ENCODE results near the gene RHBG. TPM values are rescaled to one million over a fixed set of nuclear protein-coding genes. Genes with fewer than 3 reads are reported as not detected.

Gene RHBG
- total RNA-seq, 1 donor, result not detected

DNA sequence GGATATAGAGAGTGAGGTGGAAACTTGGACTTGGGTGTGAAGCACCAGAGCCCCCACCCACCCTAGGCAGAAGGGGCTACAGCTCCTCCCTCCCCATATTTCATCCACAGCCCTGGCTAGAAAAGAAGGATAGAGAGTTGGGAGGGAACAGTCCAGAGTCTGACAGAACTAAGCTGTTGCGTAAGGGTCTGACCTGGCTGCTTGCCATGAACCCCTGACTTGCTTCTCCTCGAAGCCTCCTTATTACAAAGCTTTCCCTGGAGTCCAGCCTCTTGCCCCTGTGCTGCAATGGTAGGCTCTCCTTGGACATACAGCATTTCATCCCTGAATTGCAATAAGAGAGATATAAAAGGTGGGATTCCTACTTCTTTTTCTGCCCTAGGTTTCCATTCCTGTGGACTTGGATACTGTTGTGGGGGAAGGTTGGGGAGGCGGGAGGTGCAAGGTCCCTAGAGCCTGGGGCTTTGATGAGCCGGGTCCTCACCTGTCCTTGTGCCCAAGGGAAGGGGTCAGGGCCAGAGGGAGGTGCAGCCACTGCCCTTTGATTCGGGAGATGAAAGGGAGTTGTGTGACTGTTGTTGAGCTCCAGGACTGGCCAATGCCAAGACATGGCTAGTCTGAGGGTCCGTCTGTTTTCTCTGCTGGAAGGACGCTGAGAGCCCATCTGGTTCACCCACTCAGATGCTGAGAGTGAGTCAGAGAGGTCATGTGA, 2.7 kb downstream of the RHBG start:
- DNase-seq (ENCODE audit: low read depth), result peak; percentile 72
- TF ChIP-seq, protein P1, sequence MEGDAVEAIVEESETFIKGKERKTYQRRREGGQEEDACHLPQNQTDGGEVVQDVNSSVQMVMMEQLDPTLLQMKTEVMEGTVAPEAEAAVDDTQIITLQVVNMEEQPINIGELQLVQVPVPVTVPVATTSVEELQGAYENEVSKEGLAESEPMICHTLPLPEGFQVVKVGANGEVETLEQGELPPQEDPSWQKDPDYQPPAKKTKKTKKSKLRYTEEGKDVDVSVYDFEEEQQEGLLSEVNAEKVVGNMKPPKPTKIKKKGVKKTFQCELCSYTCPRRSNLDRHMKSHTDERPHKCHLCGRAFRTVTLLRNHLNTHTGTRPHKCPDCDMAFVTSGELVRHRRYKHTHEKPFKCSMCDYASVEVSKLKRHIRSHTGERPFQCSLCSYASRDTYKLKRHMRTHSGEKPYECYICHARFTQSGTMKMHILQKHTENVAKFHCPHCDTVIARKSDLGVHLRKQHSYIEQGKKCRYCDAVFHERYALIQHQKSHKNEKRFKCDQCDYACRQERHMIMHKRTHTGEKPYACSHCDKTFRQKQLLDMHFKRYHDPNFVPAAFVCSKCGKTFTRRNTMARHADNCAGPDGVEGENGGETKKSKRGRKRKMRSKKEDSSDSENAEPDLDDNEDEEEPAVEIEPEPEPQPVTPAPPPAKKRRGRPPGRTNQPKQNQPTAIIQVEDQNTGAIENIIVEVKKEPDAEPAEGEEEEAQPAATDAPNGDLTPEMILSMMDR (IDR thresholded peaks at IDR 0.05; ENCODE audit: insufficient read depth, low read length), result no peak
- H3K4me3 ChIP-seq (ENCODE audit: low read depth, low read length), result no peak overlapping the region

DNA sequence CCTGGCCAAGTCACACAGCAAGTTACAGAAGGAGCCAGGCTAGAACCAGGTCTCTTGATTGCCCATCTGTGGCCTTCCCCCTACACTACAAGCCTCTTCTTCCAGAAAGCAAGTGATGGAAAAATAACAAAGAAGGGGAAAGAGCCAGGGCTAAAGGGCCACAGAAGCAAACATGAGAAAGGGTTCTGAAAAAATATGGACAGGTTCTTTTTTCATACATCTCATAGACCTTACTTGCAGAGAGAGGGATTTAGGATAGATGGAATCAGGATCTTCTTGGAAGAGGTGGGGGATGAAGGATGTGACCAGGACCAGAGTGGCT, 3.2 kb downstream of the RHBG start:
- H3K4me3 ChIP-seq (ENCODE audit: low read depth, low read length), result no peak overlapping the region
- DNase-seq (ENCODE audit: low read depth), result no peak
- TF ChIP-seq, protein P1 (IDR thresholded peaks at IDR 0.05; ENCODE audit: insufficient read depth, low read length), result no peak

DNA sequence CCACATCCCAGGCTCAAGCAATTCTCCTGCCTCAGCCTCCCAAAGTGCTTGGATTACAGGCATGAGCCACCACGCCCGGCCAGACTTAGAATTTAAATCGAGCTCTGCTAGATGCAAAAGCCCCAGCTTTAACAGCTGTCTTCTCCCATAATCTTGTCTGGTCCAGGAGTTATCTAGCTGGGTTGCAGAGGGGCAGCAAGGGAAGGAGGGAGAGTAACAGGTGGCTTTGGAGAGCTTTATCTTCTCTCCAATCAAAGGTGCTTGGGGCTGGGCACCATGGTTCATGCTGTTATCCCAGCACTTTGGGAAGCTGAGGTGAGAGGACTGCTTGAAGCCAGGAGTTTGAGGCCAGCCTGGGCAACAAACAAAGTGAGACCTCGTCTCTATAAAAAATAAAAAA, 3.9 kb downstream of the RHBG start:
- DNase-seq (ENCODE audit: low read depth), result no peak
- TF ChIP-seq, protein P1 (IDR thresholded peaks at IDR 0.05; ENCODE audit: insufficient read depth, low read length), result no peak
- H3K4me3 ChIP-seq (ENCODE audit: low read depth, low read length), result no peak overlapping the region

DNA sequence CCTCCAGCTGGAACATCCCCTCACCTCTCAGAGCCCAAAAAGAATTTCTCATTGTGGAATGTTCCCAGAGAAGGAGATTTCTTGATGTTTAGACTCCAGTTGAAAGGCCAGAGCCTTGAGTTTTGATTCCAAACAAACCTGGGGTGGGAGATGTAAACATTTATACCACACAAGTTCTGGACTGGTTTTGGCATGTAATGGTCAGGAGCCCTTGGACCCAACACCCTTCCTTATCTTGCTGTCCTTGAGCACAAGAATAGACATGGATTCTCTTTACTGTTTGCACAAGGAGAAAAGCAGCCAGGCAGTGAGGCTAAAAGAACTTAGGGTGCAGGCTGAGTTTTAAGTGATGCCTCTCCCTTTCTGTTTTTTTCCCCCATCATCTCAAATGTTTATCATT, 4.5 kb downstream of the RHBG start:
- no peak for DNase-seq (ENCODE audit: low read depth)
- TF ChIP-seq, protein P1 (IDR thresholded peaks at IDR 0.05; ENCODE audit: insufficient read depth, low read length), result no peak
- no peak overlapping the region for H3K4me3 ChIP-seq (ENCODE audit: low read depth, low read length)

DNA sequence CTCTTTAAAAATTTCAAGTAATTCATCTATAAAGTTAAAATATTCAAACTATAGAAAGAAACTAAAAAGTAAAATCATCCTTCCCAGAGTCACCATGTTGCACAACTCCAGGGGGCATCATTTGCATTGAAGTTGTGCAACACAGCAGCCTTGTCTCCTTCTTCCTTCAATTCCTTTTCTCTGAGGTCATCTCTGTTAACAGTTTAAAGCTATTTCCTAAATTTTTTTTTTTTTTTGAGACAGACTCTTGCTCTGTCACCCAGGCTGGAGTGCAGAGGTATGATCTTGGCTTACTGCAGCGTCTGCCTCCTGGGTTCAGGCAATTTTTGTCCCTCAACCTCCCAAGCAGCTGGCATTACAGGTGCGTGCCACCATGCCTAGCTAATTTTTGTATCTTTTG, 7.1 kb downstream of the RHBG start:
- DNase-seq (ENCODE audit: low read depth), result peak; percentile 40
- TF ChIP-seq, protein P1 (IDR thresholded peaks at IDR 0.05; ENCODE audit: insufficient read depth, low read length), result no peak
- no peak overlapping the region for H3K4me3 ChIP-seq (ENCODE audit: low read depth, low read length)

DNA sequence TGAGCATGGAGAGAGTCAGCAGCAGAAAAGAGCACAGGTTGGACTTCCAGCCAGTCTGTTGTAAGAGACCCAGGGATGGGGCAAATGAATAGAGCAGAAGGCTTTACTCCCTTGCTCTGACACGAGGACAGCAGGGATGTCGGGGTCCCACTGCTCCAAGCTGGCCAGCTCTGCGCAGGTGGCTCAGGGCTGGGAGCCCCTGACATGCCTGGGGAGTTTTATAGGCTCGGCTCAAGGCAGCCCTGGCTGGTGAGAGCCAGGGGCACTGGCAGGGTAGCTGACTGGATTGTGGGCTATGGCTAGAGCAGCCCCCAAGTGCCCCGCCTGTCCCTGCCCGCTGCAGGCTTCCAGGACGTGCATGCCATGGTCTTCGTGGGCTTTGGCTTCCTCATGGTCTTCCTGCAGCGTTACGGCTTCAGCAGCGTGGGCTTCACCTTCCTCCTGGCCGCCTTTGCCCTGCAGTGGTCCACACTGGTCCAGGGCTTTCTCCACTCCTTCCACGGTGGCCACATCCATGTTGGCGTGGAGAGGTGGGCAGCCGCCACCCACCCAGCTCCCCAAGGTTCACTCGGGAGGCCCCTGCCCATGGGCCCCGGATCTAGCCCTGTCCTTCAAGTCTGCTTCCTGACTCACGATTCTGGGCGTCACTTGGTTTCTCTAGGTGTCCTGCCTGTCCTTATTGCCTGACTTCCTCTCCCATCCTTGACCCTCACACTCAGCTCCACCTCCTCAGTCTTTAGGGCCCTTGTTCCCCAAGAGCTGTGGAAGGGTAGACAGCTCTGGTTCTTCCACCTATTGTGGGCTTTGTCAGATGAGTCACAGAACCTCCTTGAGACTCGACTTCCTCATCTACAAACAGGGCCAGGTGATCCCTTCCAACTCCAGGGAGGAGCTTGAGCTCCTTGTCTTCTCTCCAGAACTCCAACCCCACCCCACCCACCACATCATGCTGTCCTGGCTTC, 8.2 kb downstream of the RHBG start:
- no peak overlapping the region for H3K4me3 ChIP-seq (ENCODE audit: low read depth, low read length)
- DNase-seq (ENCODE audit: low read depth), result no peak

More for the DNA sequence above, 8.2 kb downstream of the RHBG start:
- TF ChIP-seq, protein P1 (IDR thresholded peaks at IDR 0.05; ENCODE audit: insufficient read depth, low read length), result no peak
